ENCODE measurements around the gene MYLK3. TPM values are rescaled to one million over a fixed set of nuclear protein-coding genes. Genes with fewer than 3 reads are reported as not detected.

Gene MYLK3
- total RNA-seq, 3 donors from 2014 or later: 0.03 to 0.63 (median 0.41) TPM

- TF ChIP-seq, protein P1, sequence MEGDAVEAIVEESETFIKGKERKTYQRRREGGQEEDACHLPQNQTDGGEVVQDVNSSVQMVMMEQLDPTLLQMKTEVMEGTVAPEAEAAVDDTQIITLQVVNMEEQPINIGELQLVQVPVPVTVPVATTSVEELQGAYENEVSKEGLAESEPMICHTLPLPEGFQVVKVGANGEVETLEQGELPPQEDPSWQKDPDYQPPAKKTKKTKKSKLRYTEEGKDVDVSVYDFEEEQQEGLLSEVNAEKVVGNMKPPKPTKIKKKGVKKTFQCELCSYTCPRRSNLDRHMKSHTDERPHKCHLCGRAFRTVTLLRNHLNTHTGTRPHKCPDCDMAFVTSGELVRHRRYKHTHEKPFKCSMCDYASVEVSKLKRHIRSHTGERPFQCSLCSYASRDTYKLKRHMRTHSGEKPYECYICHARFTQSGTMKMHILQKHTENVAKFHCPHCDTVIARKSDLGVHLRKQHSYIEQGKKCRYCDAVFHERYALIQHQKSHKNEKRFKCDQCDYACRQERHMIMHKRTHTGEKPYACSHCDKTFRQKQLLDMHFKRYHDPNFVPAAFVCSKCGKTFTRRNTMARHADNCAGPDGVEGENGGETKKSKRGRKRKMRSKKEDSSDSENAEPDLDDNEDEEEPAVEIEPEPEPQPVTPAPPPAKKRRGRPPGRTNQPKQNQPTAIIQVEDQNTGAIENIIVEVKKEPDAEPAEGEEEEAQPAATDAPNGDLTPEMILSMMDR (IDR thresholded peaks at IDR 0.05): no peak
- Histone ChIP-seq H3K36me3 (ENCODE audit: low read depth) (peaks cover 3% of the 10 kb centered on the region), H3K4me1 (ENCODE audit: low read depth) (no peaks in the 10 kb centered on the region), H3K4me3 (no peak overlapping the region), H3K9me3 (no peaks in the 10 kb centered on the region)
- intact Hi-C loops (cut with DNase I, micrococcal nuclease): no loop called here
- DNase-seq (no peak), ATAC-seq (no peak)
Observed at GRCh38 chr16:46662123-46662522, 86.0 kb downstream of the MYLK3 start.

DNA sequence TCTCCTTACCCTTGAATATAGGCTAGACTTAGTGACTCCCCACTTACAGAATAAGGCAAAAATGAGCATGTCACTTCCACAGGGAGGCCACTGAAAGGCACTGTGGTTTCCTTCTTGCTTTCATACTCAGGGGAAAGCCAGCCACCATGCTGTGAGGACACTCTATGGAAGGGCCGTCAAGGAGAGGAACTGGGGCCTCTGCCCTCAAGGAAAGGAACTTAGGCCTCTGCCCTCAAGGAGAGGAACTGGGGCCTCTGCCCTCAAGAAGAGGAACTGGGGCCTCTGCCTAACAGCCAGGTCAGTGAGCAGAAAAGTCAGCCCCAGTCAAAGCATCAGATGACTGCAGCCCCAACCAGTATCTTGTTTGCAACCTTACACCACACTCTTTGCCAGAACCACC is 89.2 kb downstream of the MYLK3 start:
- ATAC-seq: peak; percentile 76
- Histone ChIP-seq H3K4me3 (no peak overlapping the region), H3K36me3 (ENCODE audit: low read depth) (peaks cover 3% of the 10 kb centered on the region), H3K4me1 (ENCODE audit: low read depth) (no peaks in the 10 kb centered on the region), H3K9me3 (no peaks in the 10 kb centered on the region)
- TF ChIP-seq, protein P1 (IDR thresholded peaks at IDR 0.05): no peak
- intact Hi-C loops (cut with DNase I, micrococcal nuclease): no loop called here
- DNase-seq: peak in 1 of 3 donors; percentile 14

Other genes starting within 250 kb of the MYLK3 start
- gene SHCBP1, start 127.0 kb downstream of the MYLK3 start, total RNA-seq: 1 to 10 TPM in 2 of 3 donors, under 1 TPM in 1; 0.63 to 7.7 (median 2.3) TPM
- 10 to 100 TPM; 78.4 to 97.1 (median 84.8) TPM for gene VPS35, start 59.2 kb downstream of the MYLK3 start, total RNA-seq
- 10 to 100 TPM in 1 of 3 donors, 1 to 10 TPM in 2; 3.5 to 10.3 (median 3.8) TPM for gene ORC6, start 58.7 kb downstream of the MYLK3 start, total RNA-seq
- 1 to 10 TPM; 5.3 to 8.3 (median 5.4) TPM for gene C16orf87, start 82.8 kb upstream of the MYLK3 start, total RNA-seq
- gene GPT2, start 136.0 kb upstream of the MYLK3 start, total RNA-seq: 10 to 100 TPM in 2 of 3 donors, 1 to 10 TPM in 1; 9.2 to 20.8 (median 10.5) TPM
- 10 to 100 TPM; 55.5 to 74.7 (median 59.6) TPM for gene DNAJA2, start 225.3 kb upstream of the MYLK3 start, total RNA-seq

All from mucosa of descending colon (tissue), 3 donors.